HUDEP-2 (cell line): Measurements from ENCODE around the gene ARHGAP28.
A peak's percentile ranks its signal among the peaks of the same experiment; 100 is the strongest.

Source experiments
- DNase-seq, 76 experiments: peaks; one replicate each; lab custom pipeline; 2025; ENCODE audit not compliant: unreplicated experiment in 76 of 76; lab: John Stamatoyannopoulos, UW

ARHGAP28 gene

DNA sequence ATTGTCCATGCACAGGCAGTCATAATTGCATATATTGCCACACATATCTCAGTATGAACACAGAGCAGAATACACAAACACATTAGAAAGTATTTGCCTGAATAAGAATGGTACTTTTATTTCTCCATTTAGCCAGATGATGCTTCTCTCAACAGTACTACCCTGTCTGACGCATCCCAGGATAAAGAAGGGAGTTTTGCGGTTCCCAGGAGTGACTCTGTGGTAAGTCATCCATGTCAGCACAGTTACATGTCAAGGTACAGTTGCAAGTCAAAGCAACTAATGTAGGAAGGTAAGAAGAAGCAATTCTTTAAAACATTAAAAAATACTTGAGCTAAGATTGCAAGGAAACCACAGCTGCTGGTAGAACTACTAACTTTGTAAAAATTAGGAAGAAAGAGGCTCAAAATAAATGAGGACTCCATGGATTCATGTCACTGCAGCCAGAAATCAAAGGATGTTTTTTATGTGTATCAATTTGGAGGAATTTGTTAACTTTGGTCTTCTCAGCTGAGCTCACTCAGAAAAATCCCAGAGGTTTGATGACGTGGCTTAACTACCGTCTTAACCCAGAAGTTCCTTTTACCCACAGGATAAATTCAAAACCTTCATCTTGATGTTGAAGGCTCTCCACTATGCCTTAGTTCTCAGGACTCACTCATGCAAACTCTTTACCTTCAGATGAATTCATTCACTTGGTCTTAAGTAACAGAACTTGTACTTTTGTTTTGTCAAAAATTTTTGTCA, 130.3 kb downstream of the ARHGAP28 start:
- no peak for DNase-seq

DNA sequence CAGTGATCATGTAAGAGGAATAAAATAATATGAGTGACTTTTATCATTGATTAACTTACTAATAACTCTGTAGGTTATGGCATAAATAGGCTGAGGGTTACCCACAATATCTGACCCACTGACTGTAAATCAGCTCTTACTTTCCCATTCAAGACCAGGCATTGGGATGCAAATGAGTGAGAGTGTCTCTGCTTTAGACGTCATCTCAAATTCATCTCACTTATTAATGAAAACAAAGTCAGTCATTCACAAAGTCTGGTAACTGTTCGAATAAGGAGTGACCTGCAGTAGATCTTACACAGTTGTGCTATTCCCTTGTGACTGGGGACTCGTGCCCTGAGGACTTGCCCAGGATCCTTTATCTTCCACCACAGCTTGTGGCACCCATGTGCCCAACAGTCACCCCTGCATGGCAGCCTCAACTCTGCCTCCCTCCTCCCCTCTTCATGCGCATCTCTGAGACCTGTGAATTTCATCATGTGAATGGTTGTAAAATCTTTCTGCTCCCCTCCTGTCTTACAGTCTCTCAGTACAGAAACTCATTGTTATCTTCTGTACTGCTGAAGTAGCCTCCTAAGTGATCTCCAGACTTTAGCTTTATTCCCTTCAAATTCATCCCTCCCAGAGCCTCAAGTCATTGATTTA, 131.4 kb downstream of the ARHGAP28 start:
- no peak for DNase-seq

DNA sequence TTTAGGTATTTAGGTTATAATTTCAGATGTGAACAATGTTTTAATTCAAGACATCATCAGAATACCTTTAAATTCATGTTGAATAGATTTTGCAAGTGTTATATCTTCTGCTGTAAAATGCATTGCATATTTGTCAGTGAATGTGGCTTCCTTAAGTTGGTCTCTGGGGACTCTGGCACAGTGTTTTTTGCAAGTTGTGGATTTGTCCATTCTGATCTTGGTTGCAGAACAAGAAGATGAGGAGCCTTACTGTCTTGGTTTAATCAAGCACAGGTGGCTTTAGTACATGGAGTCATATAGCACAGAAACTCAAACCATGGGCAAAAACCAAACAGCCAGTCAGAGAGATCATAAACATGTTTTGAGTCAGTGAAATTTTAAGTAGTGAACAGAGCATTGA, 135.7 kb downstream of the ARHGAP28 start:
- no peak for DNase-seq

DNA sequence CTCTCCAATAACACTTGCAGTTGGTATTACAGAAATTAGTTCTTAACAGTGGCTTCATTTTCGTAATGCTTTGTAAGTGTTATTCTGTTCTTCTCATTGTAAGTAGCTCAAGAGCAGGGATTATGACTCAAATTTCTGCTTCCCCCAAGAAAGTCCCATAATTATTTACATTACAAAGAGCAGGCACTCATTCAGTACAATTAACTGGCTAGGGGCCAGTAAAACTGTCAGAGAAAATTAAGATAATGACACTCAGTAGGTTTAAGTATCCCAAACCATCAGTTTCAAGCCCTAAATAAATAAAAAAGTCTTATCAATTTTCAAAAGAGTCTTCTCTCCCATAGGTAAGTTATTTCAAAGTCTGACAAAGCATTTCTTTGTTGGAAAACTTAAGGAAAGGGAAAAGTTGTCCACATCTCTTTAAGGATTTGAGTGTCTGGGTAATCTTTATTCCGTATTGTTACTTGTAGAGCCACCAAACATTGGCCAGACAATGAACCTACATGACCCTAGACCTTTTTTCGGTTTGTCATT, 137.1 kb downstream of the ARHGAP28 start:
- DNase-seq, result no peak

DNA sequence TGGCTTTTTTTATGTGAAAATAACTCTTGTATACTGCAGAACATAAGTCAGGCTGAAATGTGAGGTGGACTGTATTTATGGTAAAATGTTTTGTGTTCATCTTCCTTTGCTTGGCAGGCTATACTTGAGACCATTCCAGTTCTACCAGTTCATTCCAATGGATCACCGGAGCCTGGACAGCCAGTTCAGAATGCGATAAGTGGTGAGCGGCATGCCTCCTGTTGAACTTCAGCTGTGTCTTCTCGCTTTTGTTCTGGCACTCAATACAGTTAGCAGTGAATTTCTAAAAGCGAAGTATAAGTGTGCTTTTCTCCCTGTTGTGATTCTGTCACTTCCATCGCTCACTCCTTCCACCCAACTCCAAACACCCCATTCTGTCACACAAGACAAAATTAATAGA, 138.5 kb downstream of the ARHGAP28 start:
- DNase-seq, result no peak

DNA sequence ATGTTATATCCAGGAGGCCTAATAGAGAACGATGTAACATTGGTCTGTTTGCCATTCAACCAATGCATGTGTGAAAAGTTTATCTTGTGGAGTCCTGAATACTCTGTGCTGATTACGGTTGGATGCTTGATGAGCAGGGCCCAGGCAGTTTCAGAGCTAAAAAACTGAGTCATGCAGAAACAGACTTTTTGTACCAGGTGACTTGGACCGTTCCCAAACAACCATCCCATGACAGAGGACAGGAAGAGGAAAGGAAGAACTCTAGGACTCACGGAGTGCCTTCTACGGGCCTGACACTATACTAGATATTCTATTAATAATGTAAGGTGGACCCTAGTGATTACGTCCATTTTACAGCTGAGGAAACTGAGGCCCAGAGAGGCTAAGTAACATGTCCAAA, 142.1 kb downstream of the ARHGAP28 start:
- no peak for DNase-seq

DNA sequence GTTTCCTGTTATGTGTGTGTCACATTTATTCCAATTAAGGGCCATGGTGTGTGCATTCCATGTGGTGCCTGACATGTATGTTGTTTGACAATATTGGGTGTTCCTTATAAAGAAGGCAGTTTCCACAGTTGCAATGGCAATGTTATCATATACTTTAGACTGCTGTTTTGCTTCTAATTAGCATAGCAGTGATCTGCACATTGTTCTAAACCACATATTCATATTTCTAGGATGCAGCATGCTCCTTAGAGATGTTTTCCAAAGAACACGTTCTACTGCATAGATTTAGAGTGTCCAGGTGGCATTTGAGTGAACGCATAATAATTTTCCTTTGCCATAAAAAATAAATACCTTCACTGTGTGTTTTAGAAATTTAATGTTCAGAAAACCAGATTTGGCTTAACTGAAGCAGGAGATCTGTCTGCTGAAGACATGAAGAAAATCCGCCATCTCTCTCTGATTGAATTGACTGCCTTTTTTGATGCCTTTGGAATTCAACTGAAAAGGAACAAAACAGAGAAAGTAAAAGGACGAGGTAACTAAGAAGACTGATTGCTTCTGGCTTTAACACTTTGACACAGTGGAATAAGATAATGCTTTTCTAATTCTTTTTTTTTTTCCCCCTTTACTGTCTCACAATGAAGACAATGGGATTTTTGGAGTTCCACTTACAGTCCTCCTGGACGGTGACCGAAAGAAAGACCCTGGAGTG, 143.7 kb downstream of the ARHGAP28 start:
- DNase-seq, result no peak

DNA sequence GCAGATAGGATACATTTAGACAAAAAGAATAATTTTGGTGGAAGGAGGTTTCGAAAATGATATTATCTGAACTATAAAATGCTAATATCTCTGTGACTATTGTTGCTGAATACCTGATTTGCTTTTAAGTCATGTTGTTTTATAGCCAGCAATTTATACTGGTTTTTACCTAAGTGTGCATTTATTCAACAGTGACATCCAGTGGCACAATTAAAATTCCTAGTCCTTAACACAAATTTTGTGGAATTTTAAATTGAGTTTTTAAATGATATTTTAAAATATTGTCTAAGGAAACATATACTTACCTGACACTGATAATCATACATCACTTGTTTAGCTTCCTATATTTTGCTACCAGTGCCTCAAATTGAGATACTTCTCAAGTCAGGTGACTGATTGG, 144.8 kb downstream of the ARHGAP28 start:
- DNase-seq, result no peak

DNA sequence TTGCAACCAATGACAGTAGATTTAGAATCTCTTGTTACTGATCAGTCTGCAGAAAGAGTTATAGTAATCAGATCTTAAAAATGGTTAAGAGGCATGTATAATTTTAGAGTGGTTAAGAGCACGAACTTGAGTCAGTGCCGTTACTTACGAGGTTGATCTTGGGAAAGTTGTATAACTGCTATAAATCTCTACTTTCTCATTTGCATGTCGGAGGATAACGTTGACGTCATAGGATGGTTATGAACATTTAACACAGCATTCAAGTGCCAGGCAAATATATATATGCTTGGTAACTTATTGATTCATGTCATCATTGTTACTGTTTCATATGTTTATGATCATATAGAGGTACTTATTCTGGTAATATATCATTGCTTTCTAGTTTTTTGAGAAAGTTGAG, 146.2 kb downstream of the ARHGAP28 start:
- no peak for DNase-seq

DNA sequence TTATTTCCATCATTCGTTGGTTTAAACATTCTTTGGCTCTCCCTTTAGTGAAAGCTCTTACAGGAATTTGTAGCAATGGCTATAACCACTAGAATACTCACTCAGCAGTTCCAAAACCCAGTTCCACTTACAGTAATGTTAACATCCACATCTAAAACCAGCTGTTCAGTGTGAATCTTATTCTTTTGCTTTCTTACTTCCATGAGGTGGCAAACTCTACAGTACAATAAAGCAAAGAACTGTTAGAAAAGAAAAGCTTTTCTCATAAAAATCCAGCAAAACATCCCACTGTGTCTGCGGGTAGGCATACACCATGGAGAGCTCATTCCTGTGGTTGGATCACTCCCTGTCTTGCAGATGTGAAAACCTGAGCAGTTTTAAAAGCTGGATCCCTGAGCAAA, 147.1 kb downstream of the ARHGAP28 start:
- no peak for DNase-seq

DNA sequence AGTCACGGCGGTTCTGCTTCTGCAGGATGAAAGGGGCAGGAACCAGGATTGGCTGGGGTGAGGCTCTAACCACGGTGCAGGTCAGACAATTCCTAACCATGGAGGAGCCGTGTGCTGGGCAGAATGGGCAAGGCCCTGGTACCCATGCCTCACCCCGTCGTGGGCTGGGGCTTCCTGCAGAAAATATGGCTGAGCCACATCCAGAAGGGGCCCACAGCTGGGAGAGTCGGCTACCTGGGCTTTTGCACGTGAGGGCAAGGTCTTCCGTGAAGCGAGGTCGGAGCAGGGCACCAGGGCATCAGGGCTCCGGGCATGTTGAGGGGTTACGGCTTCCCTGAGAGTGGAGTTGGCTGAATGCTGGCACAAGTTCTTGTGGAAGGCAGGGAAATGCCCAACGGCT, 147.8 kb downstream of the ARHGAP28 start:
- DNase-seq, result no peak

DNA sequence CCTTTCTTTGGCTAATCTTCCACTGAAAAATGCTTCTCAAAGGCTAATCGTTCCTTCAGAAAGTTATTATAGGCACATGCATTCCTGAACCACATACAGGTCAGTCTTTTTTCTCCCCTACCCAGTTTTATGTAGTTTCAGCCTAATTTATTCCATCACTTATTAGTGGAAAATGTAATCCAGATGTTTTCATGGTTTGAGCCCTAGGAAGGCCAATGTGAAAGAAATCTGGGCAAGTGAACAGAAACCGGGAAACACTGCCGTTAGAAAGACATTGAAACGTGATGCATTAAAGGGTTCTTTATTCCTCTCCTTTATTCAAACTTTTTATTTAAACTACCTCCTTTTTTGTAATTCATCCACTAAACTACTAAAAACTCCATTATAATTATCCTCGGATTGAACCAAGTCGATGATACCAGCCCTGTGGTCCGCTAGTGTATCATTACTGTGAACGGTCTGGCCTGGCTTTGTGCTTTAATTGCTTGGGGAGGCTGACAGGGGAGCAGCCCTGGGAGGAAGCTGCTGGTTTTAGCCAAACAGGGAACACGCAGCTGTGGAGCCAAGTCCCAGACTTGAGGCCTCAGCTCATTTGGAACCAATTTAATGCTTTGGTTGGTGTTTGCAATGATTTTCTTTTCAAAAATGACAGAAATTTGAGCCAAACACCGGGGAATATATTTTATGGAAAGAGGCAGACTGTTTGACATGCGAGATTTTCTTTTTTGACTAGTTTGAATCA, 149.2 kb downstream of the ARHGAP28 start:
- no peak for DNase-seq

DNA sequence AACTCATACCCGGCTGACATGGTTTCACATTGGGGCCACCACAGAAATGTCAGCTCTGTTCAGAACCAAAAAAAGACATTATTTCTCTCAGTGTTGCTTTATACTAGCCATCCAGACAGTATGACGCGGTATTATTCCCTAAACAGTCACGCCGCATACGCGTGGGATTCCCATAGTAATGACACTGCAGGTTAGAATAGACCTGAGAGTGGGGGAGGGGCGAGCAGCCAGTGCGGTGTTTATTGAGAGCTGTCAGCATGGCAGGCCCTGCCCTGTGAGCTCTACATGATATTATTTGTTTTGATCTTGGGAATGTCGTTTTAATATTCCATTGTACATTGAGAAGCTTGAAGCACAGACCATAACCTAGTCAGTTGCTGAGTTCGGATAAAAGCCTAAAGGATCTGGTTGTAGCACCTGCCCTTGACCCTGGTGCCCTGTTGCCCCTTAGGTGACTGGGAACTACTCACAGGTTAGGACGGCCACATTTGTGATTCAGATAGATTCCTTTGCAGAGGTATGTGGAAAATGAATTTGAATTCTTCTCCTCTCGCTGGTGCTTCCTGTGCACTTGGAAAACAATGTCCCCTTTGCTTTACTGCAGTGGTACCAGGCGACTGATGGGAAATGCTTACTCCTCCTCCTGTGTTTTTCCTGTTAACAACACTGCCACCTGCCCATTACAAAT, 150.1 kb downstream of the ARHGAP28 start:
- DNase-seq, result no peak

DNA sequence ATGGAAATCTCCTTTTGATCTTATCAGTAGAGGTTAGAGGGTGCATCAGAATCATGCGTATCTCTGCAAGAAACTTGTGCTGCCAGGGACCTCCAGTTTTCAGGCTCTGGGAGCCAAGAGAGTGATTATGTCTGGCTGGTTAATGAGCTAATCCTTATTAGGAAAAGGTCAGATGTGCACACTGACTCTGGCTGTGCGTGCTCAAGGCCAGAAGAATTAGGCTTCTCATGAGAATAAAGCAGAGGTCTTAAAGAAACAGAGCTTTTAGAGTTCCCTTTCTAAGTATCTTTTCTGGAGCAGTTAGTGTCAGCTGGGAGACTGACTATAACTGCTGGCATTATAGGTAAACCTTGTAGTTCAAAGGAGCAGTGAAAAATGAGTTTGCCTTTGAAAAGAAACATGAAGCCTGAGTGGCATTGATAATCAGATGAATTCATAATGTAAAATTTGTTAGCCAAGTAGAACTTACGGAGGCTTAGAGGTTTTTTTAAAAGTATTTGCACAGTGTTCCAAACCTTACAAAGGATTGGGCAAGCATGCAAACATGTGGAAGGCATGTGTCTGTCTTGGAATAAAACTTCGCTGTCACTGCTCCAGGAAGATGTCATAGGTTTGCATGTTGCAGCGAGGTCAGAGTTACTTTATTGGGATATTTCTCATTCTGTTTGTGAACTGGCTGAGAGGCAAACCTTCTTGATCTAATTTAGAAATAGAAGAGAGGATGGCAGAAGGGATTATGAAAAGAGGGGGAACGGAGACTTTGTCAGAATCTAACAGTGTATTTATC, 151.7 kb downstream of the ARHGAP28 start:
- DNase-seq, result no peak

DNA sequence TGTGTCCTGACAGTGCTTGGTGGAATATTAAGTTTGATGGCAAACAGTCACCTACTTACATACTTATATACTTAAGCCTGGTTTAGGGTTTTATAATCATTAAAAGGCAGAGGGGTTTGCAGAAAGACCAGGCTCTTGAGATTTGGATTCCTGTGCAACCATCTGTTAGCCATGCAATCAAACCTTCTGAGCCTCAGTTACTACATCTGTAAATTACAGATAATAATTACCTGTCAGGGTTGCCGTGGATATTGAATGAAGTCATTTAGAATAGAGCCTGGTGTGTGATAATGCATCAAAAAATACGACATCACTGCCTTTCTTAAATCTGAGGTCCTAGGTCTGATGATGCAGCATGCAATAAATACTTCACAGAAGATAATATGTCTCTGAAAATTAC, 152.9 kb downstream of the ARHGAP28 start:
- no peak for DNase-seq

DNA sequence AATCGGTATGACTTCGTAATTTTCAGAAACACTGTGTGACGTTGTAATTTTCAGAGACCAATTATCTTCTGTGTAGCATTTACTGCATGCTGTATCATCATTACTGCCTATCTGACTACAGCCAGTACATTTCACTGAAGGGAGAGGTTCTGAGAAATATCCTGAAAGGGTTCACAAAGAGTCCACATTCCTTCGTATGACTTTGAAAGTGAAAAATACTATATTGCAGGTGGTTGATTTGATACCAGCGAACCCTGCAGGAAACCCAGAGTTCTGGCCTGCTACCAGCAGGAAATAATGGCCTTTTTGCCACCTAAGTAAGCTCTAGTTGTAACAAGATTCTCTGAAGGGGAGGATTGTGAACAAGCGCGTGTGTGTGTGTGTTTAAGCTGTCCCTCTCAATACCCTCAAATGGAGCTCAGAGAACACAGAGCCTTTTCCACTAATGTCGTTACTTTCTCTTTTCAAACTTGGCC, 155.5 kb downstream of the ARHGAP28 start:
- DNase-seq, result no peak

DNA sequence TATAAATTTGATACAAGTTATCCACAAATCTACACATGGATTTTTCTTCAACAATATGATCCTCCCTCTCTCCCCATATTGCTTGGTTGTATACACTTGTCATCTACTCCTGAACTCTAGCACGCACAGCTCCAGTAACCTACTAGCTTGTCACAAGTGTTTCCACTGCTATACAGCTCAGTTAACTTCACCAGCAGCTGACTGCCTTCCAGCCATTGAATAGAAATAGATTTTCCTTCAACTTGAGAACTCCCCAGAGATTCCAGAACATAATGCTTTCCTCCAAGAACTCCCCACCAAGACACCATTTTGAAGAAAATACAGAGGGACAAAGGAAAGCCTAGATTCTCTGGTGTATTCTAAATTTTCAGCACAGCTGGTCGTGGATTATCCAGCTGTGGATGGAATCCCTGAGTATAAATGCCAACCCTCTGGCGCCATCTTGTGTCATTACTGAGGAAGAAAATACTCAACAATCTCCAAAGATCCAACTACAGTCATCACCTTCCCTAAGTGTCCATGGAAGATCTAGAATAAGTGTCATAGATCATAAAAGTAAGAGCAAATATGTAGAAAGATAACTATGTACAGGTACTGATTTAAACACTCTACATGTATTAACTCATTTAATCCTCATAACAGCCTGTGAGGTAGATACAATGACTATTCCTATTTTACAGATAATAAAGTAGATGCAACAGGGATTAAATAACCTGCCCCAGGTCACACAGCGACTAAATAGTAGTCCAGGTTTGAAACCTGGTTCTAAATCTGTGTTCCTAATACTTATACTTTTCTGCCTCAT, 156.7 kb downstream of the ARHGAP28 start:
- peak in 18 of 76 experiments; percentile 0 to 57 (median 4) for DNase-seq

DNA sequence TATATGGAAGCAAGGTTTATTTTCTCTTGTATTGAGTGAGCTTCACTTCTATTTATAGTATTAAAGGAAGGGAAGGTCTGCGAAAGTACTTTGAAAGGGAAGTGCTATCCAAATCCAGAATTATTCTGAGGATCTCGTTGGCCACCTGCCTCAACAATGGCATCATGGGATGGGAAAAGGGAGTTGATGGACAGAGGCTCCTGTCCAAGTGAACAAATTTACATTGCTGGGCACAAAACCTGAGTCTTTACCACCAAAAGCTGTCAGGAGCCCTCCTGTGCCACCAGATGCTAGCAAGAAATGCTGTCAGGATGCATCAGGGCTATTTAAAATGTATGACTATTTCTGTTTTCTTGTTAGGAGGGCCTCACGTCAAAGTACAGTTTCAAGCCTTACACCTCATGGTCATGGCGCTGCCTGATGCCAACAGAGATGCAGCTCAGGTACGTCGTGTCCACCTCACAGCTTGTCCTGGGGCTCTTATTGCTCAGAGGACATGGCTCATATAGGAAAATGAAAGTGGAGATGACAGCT, 157.3 kb downstream of the ARHGAP28 start:
- DNase-seq, result no peak
